ENCODE measurements around the gene SMARCD3.
A peak's percentile ranks its signal among the peaks of the same experiment; 100 is the strongest.

SMARCD3 gene

GRCh38 chr7:151273651-151274390 lies 25.3 kb upstream of the SMARCD3 start:
- H3K36me3 ChIP-seq: no peaks in the 10 kb centered on the region
- H3K9me3 ChIP-seq: no peaks in the 10 kb centered on the region
- H3K4me3 ChIP-seq: no peak overlapping the region
- H3K9ac ChIP-seq: no peak overlapping the region
- H3K4me2 ChIP-seq: no peak overlapping the region
- H3K27ac ChIP-seq: no peak overlapping the region
- peaks cover 31% of the 10 kb centered on the region for H3K27me3 ChIP-seq
- H3K4me1 ChIP-seq: peaks cover 13% of the 10 kb centered on the region; the same call in 1 of the 2 replicates
- TF ChIP-seq Cebpa-rat (IDR thresholded peaks at IDR 0.05): no peak
- no peaks in the 10 kb centered on the region for H4K20me1 ChIP-seq

- Histone ChIP-seq H3K27ac (no peak overlapping the region), H4K20me1 (no peaks in the 10 kb centered on the region), H3K9ac (no peak overlapping the region), H3K4me1 (peaks cover 13% of the 10 kb centered on the region; the same call in 1 of the 2 replicates), H3K4me3 (no peak overlapping the region), H3K36me3 (no peaks in the 10 kb centered on the region), H3K27me3 (peaks cover 30% of the 10 kb centered on the region), H3K9me3 (no peaks in the 10 kb centered on the region), H3K4me2 (no peak overlapping the region)
- no peak for TF ChIP-seq Cebpa-rat (IDR thresholded peaks at IDR 0.05)
Measured at GRCh38 chr7:151272877-151273276, 24.4 kb upstream of the SMARCD3 start.

- Histone ChIP-seq H3K27me3 (peaks cover 25% of the 10 kb centered on the region), H3K36me3 (no peaks in the 10 kb centered on the region), H4K20me1 (no peaks in the 10 kb centered on the region), H3K27ac (no peak overlapping the region), H3K4me3 (no peak overlapping the region), H3K9me3 (no peaks in the 10 kb centered on the region), H3K4me1 (peaks cover 13% of the 10 kb centered on the region; the same call in 1 of the 2 replicates), H3K9ac (no peak overlapping the region), H3K4me2 (no peak overlapping the region)
- TF ChIP-seq Cebpa-rat (IDR thresholded peaks at IDR 0.05): no peak
Measured at GRCh38 chr7:151272405-151272804, 23.9 kb upstream of the SMARCD3 start.

- no peak overlapping the region for H3K9ac ChIP-seq
- TF ChIP-seq Cebpa-rat (IDR thresholded peaks at IDR 0.05): peak; percentile 54; the same call in 1 of the 2 replicates
- peaks cover 20% of the 10 kb centered on the region for H3K27me3 ChIP-seq
- no peak overlapping the region for H3K27ac ChIP-seq
- no peaks in the 10 kb centered on the region for H3K9me3 ChIP-seq
- H3K4me1 ChIP-seq: peaks cover 9% of the 10 kb centered on the region; the same call in 1 of the 2 replicates
- H3K4me3 ChIP-seq: no peak overlapping the region
- H3K36me3 ChIP-seq: no peaks in the 10 kb centered on the region
- no peak overlapping the region for H3K4me2 ChIP-seq
- no peaks in the 10 kb centered on the region for H4K20me1 ChIP-seq
Measured at GRCh38 chr7:151271699-151272355, 23.3 kb upstream of the SMARCD3 start.

- no peak overlapping the region for H3K27ac ChIP-seq
- no peak for TF ChIP-seq Cebpa-rat (IDR thresholded peaks at IDR 0.05)
- no peak overlapping the region for H3K4me3 ChIP-seq
- H3K9me3 ChIP-seq: no peaks in the 10 kb centered on the region
- H3K4me2 ChIP-seq: no peak overlapping the region
- no peaks in the 10 kb centered on the region for H3K36me3 ChIP-seq
- H4K20me1 ChIP-seq: no peaks in the 10 kb centered on the region
- no peak overlapping the region for H3K9ac ChIP-seq
- H3K4me1 ChIP-seq: peaks cover 5% of the 10 kb centered on the region; the same call in 1 of the 2 replicates
- no peaks in the 10 kb centered on the region; the same call in 1 of the 2 replicates for H3K27me3 ChIP-seq
Measured at GRCh38 chr7:151269511-151269910, 21.0 kb upstream of the SMARCD3 start.

- no peaks in the 10 kb centered on the region for H3K27me3 ChIP-seq
- H4K20me1 ChIP-seq: no peaks in the 10 kb centered on the region
- no peak for TF ChIP-seq Cebpa-rat (IDR thresholded peaks at IDR 0.05)
- H3K4me2 ChIP-seq: no peak overlapping the region
- H3K9me3 ChIP-seq: no peaks in the 10 kb centered on the region
- no peaks in the 10 kb centered on the region for H3K4me1 ChIP-seq
- H3K4me3 ChIP-seq: no peak overlapping the region
- H3K9ac ChIP-seq: no peak overlapping the region
- H3K36me3 ChIP-seq: no peaks in the 10 kb centered on the region
- no peak overlapping the region for H3K27ac ChIP-seq
Measured at GRCh38 chr7:151265351-151265931, 16.9 kb upstream of the SMARCD3 start.

GRCh38 chr7:151264615-151265014 lies 16.1 kb upstream of the SMARCD3 start:
- no peak overlapping the region for H3K9ac ChIP-seq
- no peak overlapping the region for H3K27ac ChIP-seq
- H3K4me3 ChIP-seq: no peak overlapping the region
- H3K27me3 ChIP-seq: no peaks in the 10 kb centered on the region
- H3K36me3 ChIP-seq: no peaks in the 10 kb centered on the region
- H4K20me1 ChIP-seq: no peaks in the 10 kb centered on the region
- TF ChIP-seq Cebpa-rat (IDR thresholded peaks at IDR 0.05): no peak
- H3K9me3 ChIP-seq: no peaks in the 10 kb centered on the region
- H3K4me2 ChIP-seq: no peak overlapping the region
- H3K4me1 ChIP-seq: no peaks in the 10 kb centered on the region

- H3K4me3 ChIP-seq: no peak overlapping the region
- H4K20me1 ChIP-seq: no peaks in the 10 kb centered on the region
- no peak for TF ChIP-seq Cebpa-rat (IDR thresholded peaks at IDR 0.05)
- H3K4me2 ChIP-seq: no peak overlapping the region
- H3K9ac ChIP-seq: no peak overlapping the region
- no peaks in the 10 kb centered on the region for H3K36me3 ChIP-seq
- H3K27me3 ChIP-seq: peaks cover 16% of the 10 kb centered on the region
- H3K27ac ChIP-seq: no peak overlapping the region
- H3K4me1 ChIP-seq: no peaks in the 10 kb centered on the region
- H3K9me3 ChIP-seq: no peaks in the 10 kb centered on the region
Measured at GRCh38 chr7:151261529-151261928, 13.0 kb upstream of the SMARCD3 start.

GRCh38 chr7:151260883-151261282 lies 12.4 kb upstream of the SMARCD3 start:
- Histone ChIP-seq H3K4me3 (no peak overlapping the region), H3K36me3 (no peaks in the 10 kb centered on the region), H3K9ac (no peak overlapping the region), H3K9me3 (no peaks in the 10 kb centered on the region), H3K4me2 (no peak overlapping the region), H3K4me1 (no peaks in the 10 kb centered on the region), H3K27ac (no peak overlapping the region), H3K27me3 (peaks cover 22% of the 10 kb centered on the region), H4K20me1 (no peaks in the 10 kb centered on the region)
- no peak for TF ChIP-seq Cebpa-rat (IDR thresholded peaks at IDR 0.05)

- Histone ChIP-seq H3K4me2 (no peak overlapping the region), H3K4me1 (no peaks in the 10 kb centered on the region), H3K27me3 (peaks cover 26% of the 10 kb centered on the region), H3K36me3 (no peaks in the 10 kb centered on the region), H4K20me1 (peaks cover under 1% of the 10 kb centered on the region; the same call in 1 of the 2 replicates), H3K9ac (no peak overlapping the region), H3K27ac (no peak overlapping the region), H3K4me3 (no peak overlapping the region), H3K9me3 (no peaks in the 10 kb centered on the region)
- no peak for TF ChIP-seq Cebpa-rat (IDR thresholded peaks at IDR 0.05)
Measured at GRCh38 chr7:151260471-151260870, 12.0 kb upstream of the SMARCD3 start.

Measured in BLaER1 (cell line).